H1 (cell line): ENCODE data around the gene COPZ1.

Source experiments
- CBX5 ChIP-seq: fragments of 300-800, 300-1000 bp; sonication (generic); IDR thresholded peaks from 2 replicates; pipeline ENCODE4 v1.7.1; 2016; ENCODE audit warnings: antibody characterized with exemption, low read length, low read depth
- CHD2 ChIP-seq: IDR thresholded peaks from 2 replicates; pipeline ENCODE4 v1.6.1; 2012; ENCODE audit warnings: low read length, improper control_type of control experiment
- CREB1 ChIP-seq: IDR thresholded peaks from 2 replicates; pipeline ENCODE4 v1.6.1; 2012; ENCODE audit warnings: inconsistent platforms
- EP300 ChIP-seq, 2 experiments: IDR thresholded peaks; 1 replicate in 1 of 2; 2 replicates in 1 of 2; pipeline ENCODE4 v1.6.1; 2011 to 2012; ENCODE audit warnings: low read depth in 2 of 2, low read length in 2 of 2, mild to moderate bottlenecking in 2 of 2, borderline replicate concordance in 1 of 2, inconsistent platforms in 1 of 2, moderate library complexity in 1 of 2
- FOSL1 ChIP-seq: IDR thresholded peaks from 2 replicates; pipeline ENCODE4 v1.6.1; 2011; ENCODE audit warnings: mild to moderate bottlenecking, low read depth, low read length, moderate library complexity; ENCODE audit not compliant: insufficient read depth
- KDM4A ChIP-seq: IDR thresholded peaks from one replicate; pipeline ENCODE4 v1.7.1; 2012; ENCODE audit warnings: low read depth, mild to moderate bottlenecking, moderate library complexity, low read length, inconsistent platforms; ENCODE audit not compliant: severe bottlenecking
- POLR2A ChIP-seq, 2 experiments: IDR thresholded peaks; 1 replicate in 1 of 2; 2 replicates in 1 of 2; pipeline ENCODE4 v1.6.1; 2011; ENCODE audit warnings: low read depth in 2 of 2, low read length in 2 of 2, mild to moderate bottlenecking in 2 of 2; ENCODE audit errors: control extremely low read depth in 1 of 2
- RAD21 ChIP-seq, 2 experiments: IDR thresholded peaks in 1 of 2; conservative IDR thresholded peaks in 1 of 2; 2 replicates each; pipeline ENCODE4 v1.6.1; 2011; ENCODE audit warnings: low read depth in 2 of 2, low read length in 2 of 2, improper control_type of control experiment in 1 of 2, inconsistent platforms in 1 of 2, mild to moderate bottlenecking in 1 of 2, moderate library complexity in 1 of 2
- SRF ChIP-seq: IDR thresholded peaks from 2 replicates; pipeline ENCODE4 v1.6.1; 2011; ENCODE audit warnings: mild to moderate bottlenecking, low read depth, low read length, moderate library complexity
- TAF1 ChIP-seq: IDR thresholded peaks from 2 replicates; pipeline ENCODE4 v1.6.1; 2011; ENCODE audit warnings: mild to moderate bottlenecking, low read depth, low read length
- TCF12 ChIP-seq: IDR thresholded peaks from 2 replicates; pipeline ENCODE4 v1.6.1; 2011; ENCODE audit warnings: low read depth, mild to moderate bottlenecking, low read length
- TF ChIP-seq, protein P1 (sequence below): IDR thresholded peaks from 2 replicates; pipeline ENCODE4 v1.6.1; 2012; ENCODE audit warnings: low read length, inconsistent platforms
- TF ChIP-seq, protein P2 (sequence below), 3 experiments: IDR thresholded peaks; 1 replicate in 2 of 3; 2 replicates in 1 of 3; pipeline versions ENCODE4 v1.5.1 to v1.6.1; 2011; ENCODE audit warnings: low read length in 3 of 3, mild to moderate bottlenecking in 3 of 3, inconsistent platforms in 2 of 3, low read depth in 1 of 3, moderate library complexity in 1 of 3; ENCODE audit not compliant: insufficient read depth in 1 of 3; ENCODE audit errors: control extremely low read depth in 1 of 3
- TF ChIP-seq, protein P3 (sequence below): IDR thresholded peaks from 2 replicates; pipeline ENCODE4 v1.6.1; 2012; ENCODE audit warnings: inconsistent platforms

DNA sequence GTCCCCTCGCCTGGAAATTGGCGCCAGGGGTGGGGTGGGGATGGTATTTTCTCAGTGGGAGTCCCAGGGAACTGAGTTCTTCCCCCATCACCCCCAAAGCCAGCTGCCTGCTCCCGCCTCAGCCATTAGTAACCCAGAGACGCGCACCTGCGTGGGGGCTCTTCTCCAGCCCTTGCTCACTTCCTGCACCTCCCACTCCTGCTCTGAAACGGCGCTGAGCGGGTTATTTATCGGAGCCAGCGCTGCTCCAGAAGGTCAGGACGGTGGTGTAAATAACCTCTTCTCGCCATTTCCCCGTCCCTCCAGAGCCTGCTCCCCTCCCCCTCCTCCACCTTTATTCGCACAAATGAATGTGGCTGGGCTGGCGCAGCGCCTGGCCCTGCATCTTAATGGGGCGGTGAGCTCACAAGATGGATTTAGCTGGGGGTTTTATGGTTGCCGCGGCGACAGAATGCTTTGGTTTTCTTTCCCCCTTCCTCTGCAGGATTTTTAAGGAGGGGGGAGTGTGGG lies 27.1 kb downstream of the COPZ1 start:
- TF ChIP-seq TCF12 (no peak), CREB1 (no peak), RAD21 (IDR thresholded peaks at IDR 0.05 in 1 of 2, conservative IDR thresholded peaks at IDR 0.05 in 1 of 2; ENCODE audit: low read depth in 2 of 2, low read length in 2 of 2) (no peak), EP300 (IDR thresholded peaks at IDR 0.05; ENCODE audit: borderline replicate concordance in 1 of 2, low read depth in 2 of 2, low read length in 2 of 2) (no peak), SRF (no peak), POLR2A (IDR thresholded peaks at IDR 0.05; ENCODE audit: control extremely low read depth in 1 of 2, low read depth in 2 of 2, low read length in 2 of 2) (peak in 1 of 2 experiments; percentile 41; a peak in 1 of 3 replicates), CBX5 (no peak), TAF1 (peak; percentile 49; the same call in 1 of the 2 replicates), CHD2 (no peak), FOSL1 (no peak), KDM4A (no peak)
- TF ChIP-seq, protein P1, sequence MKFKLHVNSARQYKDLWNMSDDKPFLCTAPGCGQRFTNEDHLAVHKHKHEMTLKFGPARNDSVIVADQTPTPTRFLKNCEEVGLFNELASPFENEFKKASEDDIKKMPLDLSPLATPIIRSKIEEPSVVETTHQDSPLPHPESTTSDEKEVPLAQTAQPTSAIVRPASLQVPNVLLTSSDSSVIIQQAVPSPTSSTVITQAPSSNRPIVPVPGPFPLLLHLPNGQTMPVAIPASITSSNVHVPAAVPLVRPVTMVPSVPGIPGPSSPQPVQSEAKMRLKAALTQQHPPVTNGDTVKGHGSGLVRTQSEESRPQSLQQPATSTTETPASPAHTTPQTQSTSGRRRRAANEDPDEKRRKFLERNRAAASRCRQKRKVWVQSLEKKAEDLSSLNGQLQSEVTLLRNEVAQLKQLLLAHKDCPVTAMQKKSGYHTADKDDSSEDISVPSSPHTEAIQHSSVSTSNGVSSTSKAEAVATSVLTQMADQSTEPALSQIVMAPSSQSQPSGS: peak; percentile 35; the same call in 1 of the 2 replicates
- TF ChIP-seq, protein P2, sequence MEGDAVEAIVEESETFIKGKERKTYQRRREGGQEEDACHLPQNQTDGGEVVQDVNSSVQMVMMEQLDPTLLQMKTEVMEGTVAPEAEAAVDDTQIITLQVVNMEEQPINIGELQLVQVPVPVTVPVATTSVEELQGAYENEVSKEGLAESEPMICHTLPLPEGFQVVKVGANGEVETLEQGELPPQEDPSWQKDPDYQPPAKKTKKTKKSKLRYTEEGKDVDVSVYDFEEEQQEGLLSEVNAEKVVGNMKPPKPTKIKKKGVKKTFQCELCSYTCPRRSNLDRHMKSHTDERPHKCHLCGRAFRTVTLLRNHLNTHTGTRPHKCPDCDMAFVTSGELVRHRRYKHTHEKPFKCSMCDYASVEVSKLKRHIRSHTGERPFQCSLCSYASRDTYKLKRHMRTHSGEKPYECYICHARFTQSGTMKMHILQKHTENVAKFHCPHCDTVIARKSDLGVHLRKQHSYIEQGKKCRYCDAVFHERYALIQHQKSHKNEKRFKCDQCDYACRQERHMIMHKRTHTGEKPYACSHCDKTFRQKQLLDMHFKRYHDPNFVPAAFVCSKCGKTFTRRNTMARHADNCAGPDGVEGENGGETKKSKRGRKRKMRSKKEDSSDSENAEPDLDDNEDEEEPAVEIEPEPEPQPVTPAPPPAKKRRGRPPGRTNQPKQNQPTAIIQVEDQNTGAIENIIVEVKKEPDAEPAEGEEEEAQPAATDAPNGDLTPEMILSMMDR (IDR thresholded peaks at IDR 0.05; ENCODE audit: control extremely low read depth in 1 of 3, insufficient read depth in 1 of 3, low read depth in 1 of 3, low read length in 3 of 3): no peak
- TF ChIP-seq, protein P3, sequence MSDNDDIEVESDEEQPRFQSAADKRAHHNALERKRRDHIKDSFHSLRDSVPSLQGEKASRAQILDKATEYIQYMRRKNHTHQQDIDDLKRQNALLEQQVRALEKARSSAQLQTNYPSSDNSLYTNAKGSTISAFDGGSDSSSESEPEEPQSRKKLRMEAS: no peak
